ENCODE data around the gene CHAC1.
"Not testable (repeated sequence)": the region's sequence is repeated elsewhere in the genome, so short reads cannot be mapped to it uniquely, and the experiment has no call there.

CHAC1 gene

GRCh38 chr15:40958723-40959122 lies 5.5 kb downstream of the CHAC1 start:
- DNase-seq, result no peak

GRCh38 chr15:40959331-40960141 lies 6.3 kb downstream of the CHAC1 start:
- no peak for DNase-seq

GRCh38 chr15:40960151-40960885 lies 7.0 kb downstream of the CHAC1 start:
- no peak for DNase-seq

- DNase-seq, result no peak
These were observed 7.7 kb downstream of the CHAC1 start for GRCh38 chr15:40960925-40961324.

- not testable (repeated sequence) for DNase-seq
These were observed 8.5 kb downstream of the CHAC1 start for GRCh38 chr15:40961740-40962139.

GRCh38 chr15:40962317-40962716 lies 9.0 kb downstream of the CHAC1 start:
- not testable (repeated sequence) for DNase-seq

- DNase-seq, result no peak
These were observed 9.9 kb downstream of the CHAC1 start for GRCh38 chr15:40963201-40963600.

- DNase-seq, result no peak
These were observed 10.7 kb downstream of the CHAC1 start for GRCh38 chr15:40964006-40964405.

GRCh38 chr15:40964634-40965033 lies 11.4 kb downstream of the CHAC1 start:
- no peak for DNase-seq

GRCh38 chr15:40968290-40969085 lies 15.2 kb downstream of the CHAC1 start:
- DNase-seq, result no peak

GRCh38 chr15:40969363-40969762 lies 16.1 kb downstream of the CHAC1 start:
- DNase-seq, result no peak

GRCh38 chr15:40974879-40975278 lies 21.6 kb downstream of the CHAC1 start:
- DNase-seq, result no peak

GRCh38 chr15:40976819-40977218 lies 23.5 kb downstream of the CHAC1 start:
- peak in 1 of 2 donors; percentile 11 for DNase-seq

GRCh38 chr15:40978141-40978540 lies 24.9 kb downstream of the CHAC1 start:
- DNase-seq, result no peak

GRCh38 chr15:40978562-40978961 lies 25.3 kb downstream of the CHAC1 start:
- DNase-seq, result no peak

GRCh38 chr15:40981186-40981585 lies 27.9 kb downstream of the CHAC1 start:
- no peak for DNase-seq

GRCh38 chr15:40982855-40983254 lies 29.6 kb downstream of the CHAC1 start:
- no peak for DNase-seq

- no peak for DNase-seq
These were observed 31.1 kb downstream of the CHAC1 start for GRCh38 chr15:40984406-40984805.

- DNase-seq, result no peak
These were observed 31.7 kb downstream of the CHAC1 start for GRCh38 chr15:40984964-40985363.

GRCh38 chr15:40985541-40986330 lies 32.5 kb downstream of the CHAC1 start:
- DNase-seq, result no peak

GRCh38 chr15:40986820-40987219 lies 33.5 kb downstream of the CHAC1 start:
- no peak for DNase-seq

- no peak for DNase-seq
These were observed 34.9 kb downstream of the CHAC1 start for GRCh38 chr15:40988156-40988555.

- DNase-seq, result no peak
These were observed 36.8 kb downstream of the CHAC1 start for GRCh38 chr15:40990080-40990479.

All from hippocampal formation (tissue), 2 donors.